Activated T-helper 17 cell treated with anti-CD3 and anti-CD28 coated beads, Interleukin-2, amount 50 U/mL, for 72 hours (primary cell): ENCODE data around the gene PLPP4. TPM values are rescaled to one million over a fixed set of nuclear protein-coding genes. Genes with fewer than 3 reads are reported as not detected.

Source experiments
- ATAC-seq: fragments of 150-1000 bp; cut with Tn5 transposase; replicated peaks from 2 replicates; pipeline ENCODE4 v1.10.0; 2021; ENCODE audit warnings: mild to moderate bottlenecking, moderate library complexity
- H3K27ac Mint-ChIP-seq: one replicate; pipeline ENCODE4 v1.8.0; 2022; ENCODE audit warnings: mixed read lengths
- H3K27me3 Mint-ChIP-seq: one replicate; pipeline ENCODE4 v1.8.0; 2022; ENCODE audit warnings: mixed read lengths
- H3K36me3 Mint-ChIP-seq: one replicate; pipeline ENCODE4 v1.8.0; 2022; ENCODE audit warnings: low read depth, mild to moderate bottlenecking, mixed read lengths
- H3K4me1 Mint-ChIP-seq: one replicate; pipeline ENCODE4 v1.8.0; 2022; ENCODE audit warnings: mixed read lengths
- H3K4me3 Mint-ChIP-seq: one replicate; pipeline ENCODE4 v1.8.0; 2022; ENCODE audit warnings: mild to moderate bottlenecking, mixed read lengths
- H3K9me3 Mint-ChIP-seq: one replicate; pipeline ENCODE4 v1.8.0; 2022; ENCODE audit warnings: mixed read lengths
- total RNA-seq, 2 donors: library from RNA; stranded (reverse); gene quantifications; one replicate each; pipeline ENCODE4 v1.2.3, GENCODE V29; 2022

PLPP4 gene
- total RNA-seq, 2 donors from 2014 or later, result not detected

GRCh38 chr10:120466006-120466405, 9.0 kb downstream of the PLPP4 start:
- H3K27ac Mint-ChIP-seq, result no peak overlapping the region
- H3K36me3 Mint-ChIP-seq, result no peaks in the 10 kb centered on the region
- H3K9me3 Mint-ChIP-seq, result no peaks in the 10 kb centered on the region
- no peak for ATAC-seq
- H3K4me3 Mint-ChIP-seq, result no peak overlapping the region
- no peaks in the 10 kb centered on the region for H3K27me3 Mint-ChIP-seq
- H3K4me1 Mint-ChIP-seq, result no peaks in the 10 kb centered on the region

GRCh38 chr10:120473593-120473992, 16.6 kb downstream of the PLPP4 start:
- no peaks in the 10 kb centered on the region for H3K4me1 Mint-ChIP-seq
- no peaks in the 10 kb centered on the region for H3K36me3 Mint-ChIP-seq
- ATAC-seq, result no peak
- peaks cover 14% of the 10 kb centered on the region for H3K9me3 Mint-ChIP-seq
- no peak overlapping the region for H3K27ac Mint-ChIP-seq
- no peak overlapping the region for H3K4me3 Mint-ChIP-seq
- H3K27me3 Mint-ChIP-seq, result no peaks in the 10 kb centered on the region

GRCh38 chr10:120474956-120475355, 17.9 kb downstream of the PLPP4 start:
- no peaks in the 10 kb centered on the region for H3K36me3 Mint-ChIP-seq
- peaks cover 4% of the 10 kb centered on the region for H3K27me3 Mint-ChIP-seq
- ATAC-seq, result no peak
- no peak overlapping the region for H3K4me3 Mint-ChIP-seq
- H3K9me3 Mint-ChIP-seq, result peaks cover 18% of the 10 kb centered on the region
- no peaks in the 10 kb centered on the region for H3K4me1 Mint-ChIP-seq
- no peak overlapping the region for H3K27ac Mint-ChIP-seq

- ATAC-seq, result no peak
- no peaks in the 10 kb centered on the region for H3K36me3 Mint-ChIP-seq
- no peaks in the 10 kb centered on the region for H3K4me1 Mint-ChIP-seq
- H3K27ac Mint-ChIP-seq, result no peak overlapping the region
- H3K9me3 Mint-ChIP-seq, result peaks cover 18% of the 10 kb centered on the region
- no peak overlapping the region for H3K4me3 Mint-ChIP-seq
- H3K27me3 Mint-ChIP-seq, result peaks cover 4% of the 10 kb centered on the region
Observed at GRCh38 chr10:120475844-120476791, 19.1 kb downstream of the PLPP4 start.

- Mint-ChIP-seq H3K9me3 (peaks cover 23% of the 10 kb centered on the region), H3K27ac (no peak overlapping the region), H3K4me3 (no peak overlapping the region), H3K4me1 (no peaks in the 10 kb centered on the region), H3K36me3 (no peaks in the 10 kb centered on the region), H3K27me3 (peaks cover 9% of the 10 kb centered on the region)
- ATAC-seq, result no peak
Observed at GRCh38 chr10:120477021-120477742, 20.2 kb downstream of the PLPP4 start.

- Mint-ChIP-seq H3K27ac (no peak overlapping the region), H3K9me3 (peaks cover 20% of the 10 kb centered on the region)
Observed at GRCh38 chr10:120477743-120478141, 20.7 kb downstream of the PLPP4 start.

GRCh38 chr10:120478386-120478785, 21.4 kb downstream of the PLPP4 start:
- H3K4me3 Mint-ChIP-seq, result no peak overlapping the region
- H3K9me3 Mint-ChIP-seq, result peaks cover 17% of the 10 kb centered on the region
- H3K36me3 Mint-ChIP-seq, result no peaks in the 10 kb centered on the region
- H3K27me3 Mint-ChIP-seq, result peaks cover 9% of the 10 kb centered on the region
- ATAC-seq, result no peak
- no peak overlapping the region for H3K27ac Mint-ChIP-seq
- no peaks in the 10 kb centered on the region for H3K4me1 Mint-ChIP-seq

More at GRCh38 chr10:120477743-120478141, 20.7 kb downstream of the PLPP4 start:
- Mint-ChIP-seq H3K4me3 (no peak overlapping the region), H3K27me3 (peaks cover 9% of the 10 kb centered on the region), H3K36me3 (no peaks in the 10 kb centered on the region), H3K4me1 (no peaks in the 10 kb centered on the region)
- no peak for ATAC-seq

- Mint-ChIP-seq H3K9me3 (peaks cover 10% of the 10 kb centered on the region), H3K4me3 (no peak overlapping the region), H3K27ac (no peak overlapping the region), H3K27me3 (peaks cover 9% of the 10 kb centered on the region), H3K36me3 (no peaks in the 10 kb centered on the region), H3K4me1 (no peaks in the 10 kb centered on the region)
- no peak for ATAC-seq
Observed at GRCh38 chr10:120479506-120479905, 22.5 kb downstream of the PLPP4 start.

DNA sequence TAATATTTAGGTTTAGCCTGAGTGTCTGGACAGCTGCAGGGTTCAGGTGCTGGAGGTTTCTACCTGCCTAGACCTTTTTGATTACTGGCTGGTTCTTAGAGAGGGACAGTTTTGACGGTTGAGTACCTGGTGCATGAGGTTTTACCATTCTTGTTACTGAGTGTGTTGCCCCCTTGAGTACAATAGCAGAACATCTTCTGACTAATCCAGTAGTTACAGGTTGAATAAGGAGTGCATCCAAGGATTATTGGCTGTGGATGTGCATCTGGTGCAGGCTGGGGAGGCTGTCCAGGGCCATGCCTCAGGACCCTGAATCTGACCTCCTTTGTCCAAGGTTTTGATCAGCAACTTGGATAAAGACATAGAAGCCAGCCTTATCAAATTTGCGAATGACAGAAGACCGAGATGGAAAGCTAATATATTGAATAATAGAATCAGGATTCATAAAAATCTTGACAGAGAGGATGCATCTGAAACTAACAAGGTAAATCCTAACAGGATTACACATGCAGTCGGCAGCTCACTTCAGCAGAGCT, 23.1 kb downstream of the PLPP4 start:
- H3K36me3 Mint-ChIP-seq, result no peaks in the 10 kb centered on the region
- H3K27ac Mint-ChIP-seq, result no peak overlapping the region
- ATAC-seq, result no peak
- no peak overlapping the region for H3K4me3 Mint-ChIP-seq
- peaks cover 9% of the 10 kb centered on the region for H3K27me3 Mint-ChIP-seq
- peaks cover 10% of the 10 kb centered on the region for H3K9me3 Mint-ChIP-seq
- no peaks in the 10 kb centered on the region for H3K4me1 Mint-ChIP-seq

DNA sequence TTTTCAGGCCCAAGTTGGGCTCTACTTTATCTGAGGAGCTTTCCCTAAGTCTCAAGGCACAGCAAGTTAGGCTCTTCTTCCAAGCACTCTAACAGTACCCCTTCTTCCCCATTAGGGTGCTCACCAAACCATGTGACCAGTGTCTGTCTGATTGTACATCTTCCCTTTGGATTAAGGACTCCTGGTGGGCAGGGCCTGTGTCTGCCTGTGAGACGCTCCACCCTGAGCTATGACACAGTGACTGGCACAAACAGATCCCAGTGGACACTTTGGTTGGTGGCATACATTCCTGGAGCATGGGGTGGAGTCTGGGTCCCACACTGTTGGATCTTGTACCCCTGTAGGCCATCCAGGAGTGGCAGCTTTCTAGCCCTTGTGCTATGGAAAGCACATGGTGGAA, 23.8 kb downstream of the PLPP4 start:
- Mint-ChIP-seq H3K4me1 (no peaks in the 10 kb centered on the region), H3K9me3 (peaks cover 10% of the 10 kb centered on the region), H3K36me3 (no peaks in the 10 kb centered on the region), H3K4me3 (no peak overlapping the region), H3K27me3 (peaks cover 9% of the 10 kb centered on the region), H3K27ac (no peak overlapping the region)
- no peak for ATAC-seq

- Mint-ChIP-seq H3K9me3 (peaks cover 13% of the 10 kb centered on the region), H3K4me1 (no peaks in the 10 kb centered on the region), H3K36me3 (no peaks in the 10 kb centered on the region), H3K4me3 (no peak overlapping the region), H3K27ac (no peak overlapping the region), H3K27me3 (peaks cover 9% of the 10 kb centered on the region)
- no peak for ATAC-seq
Observed at GRCh38 chr10:120483006-120483405, 26.0 kb downstream of the PLPP4 start.

GRCh38 chr10:120483651-120484301, 26.7 kb downstream of the PLPP4 start:
- ATAC-seq, result no peak
- Mint-ChIP-seq H3K4me3 (no peak overlapping the region), H3K27me3 (peaks cover 9% of the 10 kb centered on the region), H3K27ac (no peak overlapping the region), H3K36me3 (no peaks in the 10 kb centered on the region), H3K9me3 (peaks cover 13% of the 10 kb centered on the region), H3K4me1 (no peaks in the 10 kb centered on the region)

DNA sequence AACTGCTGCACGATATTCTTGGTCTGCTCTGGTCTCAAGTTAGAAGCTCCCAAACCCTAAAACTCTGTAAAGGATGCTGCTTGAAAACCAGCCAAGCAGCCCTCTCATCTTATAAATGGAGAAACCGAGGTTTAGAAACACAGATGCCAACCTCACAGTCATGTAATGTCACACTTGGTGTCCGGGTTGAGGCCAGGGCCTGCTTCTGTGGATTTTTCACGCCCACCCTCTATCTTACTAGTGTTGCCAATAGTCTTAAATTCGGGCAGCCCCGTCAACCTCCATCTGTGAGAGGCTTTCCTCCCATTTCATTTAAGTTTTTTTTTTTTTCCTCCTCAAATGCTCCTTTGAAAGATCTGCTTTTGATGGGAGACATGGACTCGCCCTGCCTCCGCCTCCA, 28.9 kb downstream of the PLPP4 start:
- H3K9me3 Mint-ChIP-seq, result peaks cover 10% of the 10 kb centered on the region
- no peaks in the 10 kb centered on the region for H3K4me1 Mint-ChIP-seq
- H3K27ac Mint-ChIP-seq, result no peak overlapping the region
- ATAC-seq, result no peak
- H3K4me3 Mint-ChIP-seq, result no peak overlapping the region
- peaks cover 4% of the 10 kb centered on the region for H3K27me3 Mint-ChIP-seq
- no peaks in the 10 kb centered on the region for H3K36me3 Mint-ChIP-seq

DNA sequence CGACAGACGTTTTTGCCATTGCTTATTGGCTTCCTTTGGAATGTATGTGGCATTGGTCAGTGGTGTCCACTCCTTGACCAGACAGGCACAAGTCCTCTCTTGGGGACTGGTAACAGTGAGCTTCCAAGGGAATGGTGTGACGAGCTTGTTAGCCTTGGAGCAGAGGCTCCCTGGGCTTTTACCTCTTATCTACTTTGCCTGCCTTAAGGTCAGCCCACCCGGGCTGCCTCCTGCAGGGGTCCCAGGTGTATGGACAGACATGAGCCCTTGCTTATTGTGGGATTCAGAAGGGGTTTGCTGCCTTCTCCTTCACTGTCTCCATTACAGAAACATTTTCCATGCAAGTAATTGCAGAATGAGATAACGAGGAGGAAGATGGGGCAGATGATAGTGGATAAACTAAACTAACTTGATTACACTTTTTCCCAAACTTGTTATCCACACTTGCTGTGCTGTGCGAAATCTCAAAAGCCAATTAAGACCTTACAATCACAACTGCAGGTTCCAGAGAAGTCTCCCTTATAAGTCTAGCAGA, 29.7 kb downstream of the PLPP4 start:
- Mint-ChIP-seq H3K27ac (no peak overlapping the region), H3K27me3 (peaks cover 4% of the 10 kb centered on the region), H3K4me1 (no peaks in the 10 kb centered on the region), H3K36me3 (no peaks in the 10 kb centered on the region), H3K4me3 (no peak overlapping the region), H3K9me3 (peaks cover 9% of the 10 kb centered on the region)
- no peak for ATAC-seq
